ENCODE data around the gene SCAMP1.

DNA sequence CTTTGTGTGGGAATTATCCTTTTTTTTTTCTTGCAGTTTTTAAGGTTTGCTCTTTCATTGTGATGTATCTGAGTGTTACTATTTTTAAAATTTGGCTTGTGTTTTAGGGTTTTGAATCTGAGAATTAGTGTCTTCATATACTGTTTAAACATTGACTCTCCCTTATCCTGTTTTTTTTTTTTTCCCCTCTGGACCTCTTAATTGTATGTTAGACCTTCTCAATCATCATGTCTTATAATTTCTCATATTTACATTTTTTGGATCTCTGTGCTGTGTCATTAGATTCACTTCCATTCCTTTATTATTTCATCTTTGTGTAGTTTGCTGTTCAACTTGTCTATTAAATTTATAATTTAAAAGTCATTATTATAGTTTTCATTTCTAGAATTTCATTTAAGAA, 47.0 kb downstream of the SCAMP1 start:
- TF ChIP-seq, protein P1, sequence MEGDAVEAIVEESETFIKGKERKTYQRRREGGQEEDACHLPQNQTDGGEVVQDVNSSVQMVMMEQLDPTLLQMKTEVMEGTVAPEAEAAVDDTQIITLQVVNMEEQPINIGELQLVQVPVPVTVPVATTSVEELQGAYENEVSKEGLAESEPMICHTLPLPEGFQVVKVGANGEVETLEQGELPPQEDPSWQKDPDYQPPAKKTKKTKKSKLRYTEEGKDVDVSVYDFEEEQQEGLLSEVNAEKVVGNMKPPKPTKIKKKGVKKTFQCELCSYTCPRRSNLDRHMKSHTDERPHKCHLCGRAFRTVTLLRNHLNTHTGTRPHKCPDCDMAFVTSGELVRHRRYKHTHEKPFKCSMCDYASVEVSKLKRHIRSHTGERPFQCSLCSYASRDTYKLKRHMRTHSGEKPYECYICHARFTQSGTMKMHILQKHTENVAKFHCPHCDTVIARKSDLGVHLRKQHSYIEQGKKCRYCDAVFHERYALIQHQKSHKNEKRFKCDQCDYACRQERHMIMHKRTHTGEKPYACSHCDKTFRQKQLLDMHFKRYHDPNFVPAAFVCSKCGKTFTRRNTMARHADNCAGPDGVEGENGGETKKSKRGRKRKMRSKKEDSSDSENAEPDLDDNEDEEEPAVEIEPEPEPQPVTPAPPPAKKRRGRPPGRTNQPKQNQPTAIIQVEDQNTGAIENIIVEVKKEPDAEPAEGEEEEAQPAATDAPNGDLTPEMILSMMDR (IDR thresholded peaks at IDR 0.05) = no peak
- TF ChIP-seq POLR2A (IDR thresholded peaks at IDR 0.05) = no peak

All from uterus (tissue), 2 donors.